Transverse colon (tissue), 4 donors: ENCODE results near the gene FRY. TPM values are rescaled to one million over a fixed set of nuclear protein-coding genes. Genes with fewer than 3 reads are reported as not detected.

ENCODE experiments used
- DNase-seq: peaks from one replicate; pipeline ENCODE4 v3.0.0-alpha.2; 2019
- H3K27ac ChIP-seq, 4 donors: fragments of 200-600 bp; sonication (generic); 2 replicates each; pipeline ENCODE4 v1.5.1; 2016 to 2018; ENCODE audit warnings: inconsistent platforms in 4 of 4
- H3K27me3 ChIP-seq: fragments of 200-600 bp; sonication (generic); 2 replicates; pipeline ENCODE4 v1.5.1; 2017; ENCODE audit warnings: inconsistent platforms
- H3K36me3 ChIP-seq, 4 donors: fragments of 200-600 bp; sonication (generic); 2 replicates each; pipeline ENCODE4 v1.5.1; 2017 to 2019; ENCODE audit warnings: inconsistent platforms in 4 of 4
- H3K4me1 ChIP-seq, 4 donors: fragments of 200-600 bp; sonication (generic); 2 replicates each; pipeline ENCODE4 v1.5.1; 2017 to 2020; ENCODE audit warnings: inconsistent platforms in 4 of 4
- H3K4me3 ChIP-seq, 4 donors: fragments of 200-600 bp; sonication (generic); 1 replicate in 1 of 4; 2 replicates in 3 of 4; pipeline versions ENCODE4 v1.5.1 to v1.6.1; 2017 to 2019; ENCODE audit warnings: inconsistent platforms in 4 of 4
- H3K9me3 ChIP-seq, 2 donors: fragments of 200-600 bp; sonication (generic); 2 replicates each; pipeline ENCODE4 v1.5.1; 2017 to 2019; ENCODE audit warnings: inconsistent platforms in 2 of 2
- EP300 ChIP-seq: sonication (generic); formaldehyde crosslinking; IDR thresholded peaks from one replicate; pipeline ENCODE4 v1.6.1; 2017; ENCODE audit warnings: antibody characterized with exemption, low read depth
- POLR2A ChIP-seq: fragments of 450-650 bp; IDR thresholded peaks from one replicate; pipeline ENCODE4 v1.6.1; 2016; ENCODE audit warnings: antibody characterized with exemption, mild to moderate bottlenecking, moderate library complexity
- POLR2AphosphoS5 ChIP-seq, 3 donors: sonication (generic); formaldehyde crosslinking; IDR thresholded peaks; one replicate each; pipeline ENCODE4 v1.6.1; 2016; ENCODE audit warnings: antibody characterized with exemption in 3 of 3
- whole genome bisulfite sequencing, 2 donors: methylation state at CpG; one replicate each; pipeline ENCODE4 v1.1.5; 2018; ENCODE audit warnings: low coverage in 1 of 2; 5-methylcytosine and 5-hydroxymethylcytosine counted together
- in situ Hi-C, 4 donors: fragments of 200-750 bp; cut with MboI; loops; one replicate each; pipeline versions ENCODE4 v1.15.0 to v1.15.1; 2017; ENCODE audit warnings: low sequenced_read_pairs in 3 of 4, low pct_ligation_motif_present in 1 of 4, low pct_unique_long_range_greater_than_20kb in 1 of 4
- intact Hi-C: fragments of 100-400 bp; cut with DNase I; formaldehyde crosslinking; loops from one replicate; pipeline ENCODE4 v1.15.1; 2023; ENCODE audit warnings: low total_unique reads
- total RNA-seq, 4 donors: library from RNA; depleted of rRNA; stranded (reverse); fragments of >200 nt; gene quantifications; one replicate each; pipeline ENCODE4 v1.1.0, GENCODE V29; 2016
- TF ChIP-seq, protein P1 (sequence below), 5 experiments: fragments of 200-600 bp in 3 of 5; fragments of 450-650 bp in 2 of 5; sonication (generic) in 3 of 5; IDR thresholded peaks; 1 replicate in 2 of 5; 2 replicates in 3 of 5; pipeline ENCODE4 v1.5.1; 2016 to 2017; ENCODE audit warnings: antibody characterized with exemption in 5 of 5, inconsistent platforms in 3 of 5, mild to moderate bottlenecking in 2 of 5, moderate library complexity in 1 of 5

The FRY gene
- total RNA-seq, 4 donors from 2014 or later = 6.7 to 42.6 (median 12.4) TPM

DNA sequence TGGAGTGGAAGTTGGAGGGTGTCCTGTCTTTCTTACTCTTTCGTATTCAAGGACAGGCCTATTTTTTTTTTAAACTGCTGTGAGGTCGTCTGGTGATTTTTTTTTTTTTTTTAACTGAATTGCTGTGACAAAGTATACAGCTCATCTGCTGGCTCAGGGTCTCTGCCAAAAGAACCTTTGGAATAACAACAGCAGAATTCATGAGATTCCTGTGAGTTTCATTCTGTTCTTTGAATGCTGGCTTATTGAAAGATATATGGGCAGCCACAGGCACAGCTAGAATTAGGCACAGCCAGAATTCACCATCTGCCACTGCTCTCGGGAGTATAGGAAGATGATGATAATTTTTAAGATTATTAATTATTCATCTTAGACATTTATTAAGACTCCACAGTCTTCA lies 21.4 kb upstream of the FRY start:
- H3K27ac ChIP-seq = no peak overlapping the region
- intact Hi-C loops = no loop called here

DNA sequence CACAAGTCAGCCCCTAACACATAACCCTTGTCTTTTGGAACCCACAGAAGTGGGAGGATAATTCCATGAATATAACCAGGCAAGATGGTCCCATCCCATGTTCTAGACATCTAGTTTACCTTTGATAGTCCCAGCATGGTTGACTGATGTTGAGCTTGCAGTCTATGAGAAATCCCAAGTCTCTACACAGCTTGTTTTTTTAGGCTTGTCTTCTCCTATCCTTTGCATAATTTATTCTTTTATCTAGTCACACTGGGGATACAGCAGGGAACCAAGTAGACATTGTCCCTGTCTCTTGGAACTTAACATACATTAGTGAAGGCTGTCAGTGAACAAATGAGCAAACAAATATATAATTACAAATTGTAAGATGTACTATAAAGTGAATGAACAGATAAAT lies 19.6 kb upstream of the FRY start:
- intact Hi-C loops (no loop called here), in situ Hi-C loops (loop anchor here in 1 of 4 donors (25.0 kb wide), 1 partner anchor 300 kb away; the partner anchor contains the start of genes BRCA2 and ZAR1L)
- Histone ChIP-seq H3K4me1 (no peaks in the 10 kb centered on the region), H3K27me3 (no peaks in the 10 kb centered on the region), H3K36me3 (no peaks in the 10 kb centered on the region), H3K9me3 (no peaks in the 10 kb centered on the region), H3K4me3 (no peak overlapping the region), H3K27ac (no peak overlapping the region)
- no peak for DNase-seq
- TF ChIP-seq POLR2A (no peak), POLR2AphosphoS5 (IDR thresholded peaks at IDR 0.05) (no peak), EP300 (no peak)
- TF ChIP-seq, protein P1, sequence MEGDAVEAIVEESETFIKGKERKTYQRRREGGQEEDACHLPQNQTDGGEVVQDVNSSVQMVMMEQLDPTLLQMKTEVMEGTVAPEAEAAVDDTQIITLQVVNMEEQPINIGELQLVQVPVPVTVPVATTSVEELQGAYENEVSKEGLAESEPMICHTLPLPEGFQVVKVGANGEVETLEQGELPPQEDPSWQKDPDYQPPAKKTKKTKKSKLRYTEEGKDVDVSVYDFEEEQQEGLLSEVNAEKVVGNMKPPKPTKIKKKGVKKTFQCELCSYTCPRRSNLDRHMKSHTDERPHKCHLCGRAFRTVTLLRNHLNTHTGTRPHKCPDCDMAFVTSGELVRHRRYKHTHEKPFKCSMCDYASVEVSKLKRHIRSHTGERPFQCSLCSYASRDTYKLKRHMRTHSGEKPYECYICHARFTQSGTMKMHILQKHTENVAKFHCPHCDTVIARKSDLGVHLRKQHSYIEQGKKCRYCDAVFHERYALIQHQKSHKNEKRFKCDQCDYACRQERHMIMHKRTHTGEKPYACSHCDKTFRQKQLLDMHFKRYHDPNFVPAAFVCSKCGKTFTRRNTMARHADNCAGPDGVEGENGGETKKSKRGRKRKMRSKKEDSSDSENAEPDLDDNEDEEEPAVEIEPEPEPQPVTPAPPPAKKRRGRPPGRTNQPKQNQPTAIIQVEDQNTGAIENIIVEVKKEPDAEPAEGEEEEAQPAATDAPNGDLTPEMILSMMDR (IDR thresholded peaks at IDR 0.05) = no peak

More for the DNA sequence above, 21.4 kb upstream of the FRY start:
- TF ChIP-seq POLR2AphosphoS5 (IDR thresholded peaks at IDR 0.05) (no peak), EP300 (no peak), POLR2A (no peak)
- TF ChIP-seq, protein P1 (IDR thresholded peaks at IDR 0.05) = no peak
- Histone ChIP-seq H3K27me3 (no peaks in the 10 kb centered on the region), H3K9me3 (no peaks in the 10 kb centered on the region), H3K36me3 (no peaks in the 10 kb centered on the region), H3K4me3 (no peak overlapping the region), H3K4me1 (no peaks in the 10 kb centered on the region)
- WGBS, 2 donors = 41 to 54% methylated on average over 3 of the region's 3 CpGs
- no peak for DNase-seq
- in situ Hi-C loops = loop anchor here in 1 of 4 donors (25.0 kb wide), 1 partner anchor 302 kb away; the partner anchor contains the start of genes BRCA2 and ZAR1L

DNA sequence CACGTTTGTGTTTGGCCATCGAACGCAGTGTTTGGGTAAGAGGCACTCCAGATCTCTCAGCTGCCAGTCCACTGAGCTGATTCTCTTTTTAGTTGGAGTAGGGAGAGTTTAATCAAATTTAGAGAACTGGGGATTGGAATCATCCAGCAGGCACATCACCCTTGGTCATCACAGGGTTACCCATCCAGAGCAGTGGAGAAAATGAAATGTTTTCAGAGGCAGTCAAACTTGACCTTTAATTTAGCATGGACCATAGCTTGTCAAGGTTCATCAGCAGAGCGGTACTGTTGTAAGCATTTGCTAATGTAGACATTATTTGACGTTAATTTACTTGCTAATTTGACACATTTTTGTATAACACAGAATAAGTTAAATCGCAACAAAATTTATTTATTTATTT lies 18.4 kb upstream of the FRY start:
- 93 to 97% methylated on average over 3 to 6 of the region's 6 CpGs for WGBS, 2 donors
- DNase-seq = no peak
- in situ Hi-C loops = loop anchor here in 1 of 4 donors (25.0 kb wide), 1 partner anchor 299 kb away; the partner anchor contains the start of genes BRCA2 and ZAR1L
- Histone ChIP-seq H3K4me1 (no peaks in the 10 kb centered on the region), H3K4me3 (no peak overlapping the region), H3K36me3 (no peaks in the 10 kb centered on the region), H3K27me3 (no peaks in the 10 kb centered on the region), H3K9me3 (no peaks in the 10 kb centered on the region), H3K27ac (no peak overlapping the region)
- TF ChIP-seq POLR2A = no peak
- no peak for TF ChIP-seq EP300
- TF ChIP-seq, protein P1 (IDR thresholded peaks at IDR 0.05) = no peak
- no peak for TF ChIP-seq POLR2AphosphoS5 (IDR thresholded peaks at IDR 0.05)
- intact Hi-C loops = no loop called here

GRCh38 chr13:32016119-32016518 lies 15.5 kb upstream of the FRY start:
- Histone ChIP-seq H3K4me3 (no peak overlapping the region), H3K27ac (no peak overlapping the region), H3K4me1 (no peaks in the 10 kb centered on the region), H3K27me3 (no peaks in the 10 kb centered on the region), H3K36me3 (no peaks in the 10 kb centered on the region), H3K9me3 (no peaks in the 10 kb centered on the region)
- in situ Hi-C loops = loop anchor here in 1 of 4 donors (25.0 kb wide), 1 partner anchor 296 kb away; the partner anchor contains the start of genes BRCA2 and ZAR1L
- TF ChIP-seq EP300 (no peak), POLR2AphosphoS5 (IDR thresholded peaks at IDR 0.05) (no peak), POLR2A (no peak)
- TF ChIP-seq, protein P1 (IDR thresholded peaks at IDR 0.05) = no peak
- 80 to 83% methylated on average over 2 of the region's 2 CpGs for WGBS, 2 donors
- intact Hi-C loops = no loop called here
- no peak for DNase-seq
